ENCODE results near the gene GADL1.

Gene GADL1

GRCh38 chr3:30873671-30874070 lies 20.8 kb downstream of the GADL1 start:
- no peak for DNase-seq

- no peak for DNase-seq
Measured at GRCh38 chr3:30872879-30873278, 21.6 kb downstream of the GADL1 start.

- no peak for DNase-seq
Measured at GRCh38 chr3:30871720-30872119, 22.7 kb downstream of the GADL1 start.

- DNase-seq, result no peak
Measured at GRCh38 chr3:30864836-30865235, 29.6 kb downstream of the GADL1 start.

- no peak for DNase-seq
Measured at GRCh38 chr3:30864132-30864531, 30.3 kb downstream of the GADL1 start.

GRCh38 chr3:30862004-30862403 lies 32.5 kb downstream of the GADL1 start:
- DNase-seq, result no peak

- DNase-seq, result no peak
Measured at GRCh38 chr3:30858894-30859389, 35.5 kb downstream of the GADL1 start.

- DNase-seq, result no peak
Measured at GRCh38 chr3:30855400-30856292, 38.8 kb downstream of the GADL1 start.

GRCh38 chr3:30852833-30853232 lies 41.6 kb downstream of the GADL1 start:
- no peak for DNase-seq

- DNase-seq, result no peak
Measured at GRCh38 chr3:30848087-30848779, 46.2 kb downstream of the GADL1 start.

- no peak for DNase-seq
Measured at GRCh38 chr3:30847592-30847991, 46.9 kb downstream of the GADL1 start.

GRCh38 chr3:30845606-30846005 lies 48.9 kb downstream of the GADL1 start:
- no peak for DNase-seq

- DNase-seq, result no peak
Measured at GRCh38 chr3:30843877-30844276, 50.6 kb downstream of the GADL1 start.

GRCh38 chr3:30836141-30836540 lies 58.3 kb downstream of the GADL1 start:
- DNase-seq, result no peak

GRCh38 chr3:30835667-30836066 lies 58.8 kb downstream of the GADL1 start:
- DNase-seq, result no peak

- no peak for DNase-seq
Measured at GRCh38 chr3:30832961-30833575, 61.4 kb downstream of the GADL1 start.

GRCh38 chr3:30827080-30827479 lies 67.4 kb downstream of the GADL1 start:
- DNase-seq, result no peak

GRCh38 chr3:30826531-30826942 lies 67.9 kb downstream of the GADL1 start:
- no peak for DNase-seq

- DNase-seq, result no peak
Measured at GRCh38 chr3:30819067-30819798, 75.2 kb downstream of the GADL1 start.

- DNase-seq, result no peak
Measured at GRCh38 chr3:30813734-30814133, 80.7 kb downstream of the GADL1 start.

- no peak for DNase-seq
Measured at GRCh38 chr3:30811151-30811795, 83.2 kb downstream of the GADL1 start.

GRCh38 chr3:30810625-30811024 lies 83.8 kb downstream of the GADL1 start:
- DNase-seq, result no peak

Measured in T-helper 1 cell (primary cell).